Peyer's patch (tissue), 4 donors: ENCODE data around the gene PITPNM2.

Experiments
- CTCF ChIP-seq, 6 experiments: fragments of 450-650 bp in 4 of 6; fragments of 200-600 bp in 2 of 6; sonication (generic) in 1 of 6; IDR thresholded peaks; one replicate each; pipeline ENCODE4 v1.5.1; 2017 to 2019; ENCODE audit warnings: antibody characterized with exemption in 6 of 6, mild to moderate bottlenecking in 3 of 6, moderate library complexity in 1 of 6
- POLR2A ChIP-seq, 2 donors: fragments of 450-650 bp; IDR thresholded peaks; one replicate each; pipeline ENCODE4 v1.5.1; 2017; ENCODE audit warnings: antibody characterized with exemption in 2 of 2, mild to moderate bottlenecking in 2 of 2, moderate library complexity in 2 of 2

- no peak for TF ChIP-seq CTCF (IDR thresholded peaks at IDR 0.05)
- no peak for TF ChIP-seq POLR2A (IDR thresholded peaks at IDR 0.05)
Observed at GRCh38 chr12:123115409-123116121, 35.3 kb downstream of the PITPNM2 start.
